ENCODE data around the gene C5orf46.
A peak's percentile ranks its signal among the peaks of the same experiment; 100 is the strongest.

C5orf46 gene

DNA sequence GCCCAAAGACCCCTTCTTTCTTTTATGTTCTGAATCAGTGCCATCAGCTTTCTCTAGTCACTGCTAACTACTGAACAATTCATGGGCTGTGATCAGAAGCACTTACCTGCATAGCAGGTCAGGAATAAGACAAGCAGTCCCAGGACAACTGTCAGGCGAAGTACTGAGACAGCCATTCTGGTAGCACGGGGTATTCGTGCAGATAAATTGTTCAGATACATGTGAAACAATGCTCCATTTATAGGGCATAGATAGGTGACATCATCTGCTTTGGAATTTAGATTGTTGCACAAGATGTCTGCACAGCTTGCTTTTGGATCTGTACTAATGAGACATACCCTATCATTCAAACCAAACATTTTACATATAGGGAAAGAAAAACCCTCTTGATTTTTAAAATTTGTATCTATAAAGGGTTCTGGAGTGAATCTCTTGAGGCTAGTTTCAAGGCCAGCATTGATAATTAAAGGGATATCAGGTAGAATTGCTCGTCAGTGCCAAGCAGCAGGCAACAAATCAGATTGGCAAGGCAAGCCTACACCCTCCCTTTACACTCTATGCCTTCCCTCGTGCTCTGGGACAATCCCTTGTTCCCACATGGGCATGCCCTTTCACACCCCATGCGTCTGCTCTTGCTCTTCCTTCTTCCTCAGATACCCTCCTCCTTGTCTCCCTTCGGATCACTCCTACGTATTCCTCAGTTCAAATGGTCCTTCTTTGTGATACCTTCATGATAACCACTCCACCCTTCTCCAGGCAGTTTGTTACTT is at the start of gene C5orf46:
C5orf46 (minus strand) TSS at position 213 of the 770 bp plus-strand sequence; CDS start at position 176, 37 bp downstream.
- TF ChIP-seq YY1 (IDR thresholded peaks at IDR 0.05; ENCODE audit: low read depth), result no peak
- TF ChIP-seq TEAD4 (IDR thresholded peaks at IDR 0.05), result 0 out of 2 replicates have a peak, but pooled peaks have one; percentile 12
- TF ChIP-seq CEBPB (IDR thresholded peaks at IDR 0.05), result peak; percentile 47; the same call in 1 of the 2 replicates
- no peak for TF ChIP-seq RAD21 (IDR thresholded peaks at IDR 0.05; ENCODE audit: low read depth)
- no peak for TF ChIP-seq TCF12 (IDR thresholded peaks at IDR 0.05; ENCODE audit: low read depth)
- no peak for TF ChIP-seq EP300 (IDR thresholded peaks at IDR 0.05; ENCODE audit: borderline replicate concordance)
- TF ChIP-seq, protein P1, sequence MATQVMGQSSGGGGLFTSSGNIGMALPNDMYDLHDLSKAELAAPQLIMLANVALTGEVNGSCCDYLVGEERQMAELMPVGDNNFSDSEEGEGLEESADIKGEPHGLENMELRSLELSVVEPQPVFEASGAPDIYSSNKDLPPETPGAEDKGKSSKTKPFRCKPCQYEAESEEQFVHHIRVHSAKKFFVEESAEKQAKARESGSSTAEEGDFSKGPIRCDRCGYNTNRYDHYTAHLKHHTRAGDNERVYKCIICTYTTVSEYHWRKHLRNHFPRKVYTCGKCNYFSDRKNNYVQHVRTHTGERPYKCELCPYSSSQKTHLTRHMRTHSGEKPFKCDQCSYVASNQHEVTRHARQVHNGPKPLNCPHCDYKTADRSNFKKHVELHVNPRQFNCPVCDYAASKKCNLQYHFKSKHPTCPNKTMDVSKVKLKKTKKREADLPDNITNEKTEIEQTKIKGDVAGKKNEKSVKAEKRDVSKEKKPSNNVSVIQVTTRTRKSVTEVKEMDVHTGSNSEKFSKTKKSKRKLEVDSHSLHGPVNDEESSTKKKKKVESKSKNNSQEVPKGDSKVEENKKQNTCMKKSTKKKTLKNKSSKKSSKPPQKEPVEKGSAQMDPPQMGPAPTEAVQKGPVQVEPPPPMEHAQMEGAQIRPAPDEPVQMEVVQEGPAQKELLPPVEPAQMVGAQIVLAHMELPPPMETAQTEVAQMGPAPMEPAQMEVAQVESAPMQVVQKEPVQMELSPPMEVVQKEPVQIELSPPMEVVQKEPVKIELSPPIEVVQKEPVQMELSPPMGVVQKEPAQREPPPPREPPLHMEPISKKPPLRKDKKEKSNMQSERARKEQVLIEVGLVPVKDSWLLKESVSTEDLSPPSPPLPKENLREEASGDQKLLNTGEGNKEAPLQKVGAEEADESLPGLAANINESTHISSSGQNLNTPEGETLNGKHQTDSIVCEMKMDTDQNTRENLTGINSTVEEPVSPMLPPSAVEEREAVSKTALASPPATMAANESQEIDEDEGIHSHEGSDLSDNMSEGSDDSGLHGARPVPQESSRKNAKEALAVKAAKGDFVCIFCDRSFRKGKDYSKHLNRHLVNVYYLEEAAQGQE (IDR thresholded peaks at IDR 0.05; ENCODE audit: low read depth), result no peak
- TF ChIP-seq CREB1 (IDR thresholded peaks at IDR 0.05; ENCODE audit: low read depth), result no peak
- TF ChIP-seq NFIC (IDR thresholded peaks at IDR 0.05), result no peak

- TF ChIP-seq, protein P1 (IDR thresholded peaks at IDR 0.05; ENCODE audit: low read depth), result no peak
- TF ChIP-seq TAF1 (IDR thresholded peaks at IDR 0.05; ENCODE audit: low read depth) (no peak), RAD21 (IDR thresholded peaks at IDR 0.05; ENCODE audit: low read depth) (no peak), TCF12 (IDR thresholded peaks at IDR 0.05; ENCODE audit: low read depth) (no peak), EGR1 (IDR thresholded peaks at IDR 0.05) (no peak), MAX (IDR thresholded peaks at IDR 0.05) (no peak), EP300 (IDR thresholded peaks at IDR 0.05; ENCODE audit: borderline replicate concordance) (no peak), CEBPB (IDR thresholded peaks at IDR 0.05) (no peak), NFIC (IDR thresholded peaks at IDR 0.05) (no peak)
- TF ChIP-seq, protein P2, sequence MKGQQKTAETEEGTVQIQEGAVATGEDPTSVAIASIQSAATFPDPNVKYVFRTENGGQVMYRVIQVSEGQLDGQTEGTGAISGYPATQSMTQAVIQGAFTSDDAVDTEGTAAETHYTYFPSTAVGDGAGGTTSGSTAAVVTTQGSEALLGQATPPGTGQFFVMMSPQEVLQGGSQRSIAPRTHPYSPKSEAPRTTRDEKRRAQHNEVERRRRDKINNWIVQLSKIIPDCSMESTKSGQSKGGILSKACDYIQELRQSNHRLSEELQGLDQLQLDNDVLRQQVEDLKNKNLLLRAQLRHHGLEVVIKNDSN (IDR thresholded peaks at IDR 0.05), result no peak
These were observed 48.6 kb upstream of the C5orf46 start for GRCh38 chr5:147954971-147955370.

- TF ChIP-seq TAF1 (IDR thresholded peaks at IDR 0.05; ENCODE audit: low read depth) (no peak), RAD21 (IDR thresholded peaks at IDR 0.05; ENCODE audit: low read depth) (peak; percentile 72), EGR1 (IDR thresholded peaks at IDR 0.05) (no peak), MAX (IDR thresholded peaks at IDR 0.05) (no peak), CEBPB (IDR thresholded peaks at IDR 0.05) (no peak), CREB1 (IDR thresholded peaks at IDR 0.05; ENCODE audit: low read depth) (no peak)
- TF ChIP-seq, protein P1 (IDR thresholded peaks at IDR 0.05; ENCODE audit: low read depth), result no peak
These were observed 43.6 kb upstream of the C5orf46 start for GRCh38 chr5:147949711-147950573.

DNA sequence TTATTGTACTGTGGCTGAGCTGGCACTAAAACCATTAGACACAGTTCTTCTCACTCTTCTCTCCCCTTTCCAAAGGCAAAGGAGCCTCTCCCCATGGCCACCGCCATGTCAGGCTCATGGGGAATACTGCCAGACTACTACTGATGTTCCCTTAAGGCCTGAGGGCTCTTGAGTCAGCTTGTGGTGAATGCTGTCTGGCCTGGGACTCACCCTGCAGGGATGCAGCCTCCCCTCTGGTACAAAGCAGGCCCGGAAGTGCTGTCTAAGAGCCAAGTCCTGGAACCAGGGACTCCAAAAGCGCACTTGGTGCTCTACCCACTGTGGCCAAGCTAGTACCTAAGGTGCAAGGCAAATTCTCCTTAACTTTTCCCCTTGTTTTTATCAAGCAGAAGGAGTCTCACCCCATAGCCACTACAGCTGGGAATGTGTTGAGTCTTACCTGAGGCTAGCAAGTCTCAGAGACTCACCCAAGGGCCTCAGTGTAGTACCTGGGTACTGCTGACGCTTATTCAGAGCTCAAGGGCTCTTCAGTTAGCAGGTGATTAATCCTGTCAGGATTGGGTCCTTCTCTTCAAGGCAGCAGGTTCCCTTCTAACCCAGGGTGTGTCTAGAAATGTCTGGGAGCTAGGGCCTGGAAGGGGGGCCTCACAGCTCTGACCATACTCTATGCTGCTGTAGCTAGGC is 33.2 kb upstream of the C5orf46 start:
- TF ChIP-seq CREB1 (IDR thresholded peaks at IDR 0.05; ENCODE audit: low read depth), result no peak
- TF ChIP-seq EGR1 (IDR thresholded peaks at IDR 0.05), result no peak
- TF ChIP-seq, protein P1 (IDR thresholded peaks at IDR 0.05; ENCODE audit: low read depth), result no peak
- no peak for TF ChIP-seq TAF1 (IDR thresholded peaks at IDR 0.05; ENCODE audit: low read depth)
- TF ChIP-seq CEBPB (IDR thresholded peaks at IDR 0.05), result no peak
- TF ChIP-seq EP300 (IDR thresholded peaks at IDR 0.05; ENCODE audit: borderline replicate concordance), result no peak
- no peak for TF ChIP-seq MAX (IDR thresholded peaks at IDR 0.05)
- no peak for TF ChIP-seq TEAD4 (IDR thresholded peaks at IDR 0.05)
- no peak for TF ChIP-seq ZBTB7A (IDR thresholded peaks at IDR 0.05; ENCODE audit: low read depth)

Data from Ishikawa (cell line).